GM12878 (cell line): ENCODE data around the gene KCNH6. TPM values are rescaled to one million over a fixed set of nuclear protein-coding genes. Genes with fewer than 3 reads are reported as not detected.

Experiments used
- ATAC-seq: fragments of 200-7000 bp; cut with Tn5 transposase; 3 replicates; pipeline ENCODE4 v1.9.1; 2020; ENCODE audit warnings: mild to moderate bottlenecking, moderate library complexity
- BruUV-seq: library from RNA; stranded (reverse); fragments of 400-500 nt; replicated peaks from 2 replicates; lab custom pipeline; 2021; lab: Mats Ljungman, UMichigan
- CTCF ChIA-PET: fragments of 300-600 bp; sonication (Branson Sonifier 250); formaldehyde crosslinking; extraction: SDS; loops from one replicate; lab custom pipeline; 2021; ENCODE audit warnings: inconsistent platforms; lab: Yijun Ruan, JAX
- POLR2A ChIA-PET: fragments of 350-600 bp; formaldehyde crosslinking; extraction: SDS; loops from one replicate; lab custom pipeline; 2021; ENCODE audit warnings: inconsistent platforms; lab: Charles Lee
- RAD21 ChIA-PET: fragments of 300-600 bp; sonication (Branson Sonifier 250); formaldehyde crosslinking; loops from one replicate; lab custom pipeline; 2023; ENCODE audit warnings: antibody characterized with exemption; ENCODE audit not compliant: unreplicated experiment; lab: Charles Lee
- SMC1A ChIA-PET: fragments of 300-600 bp; sonication (Branson Sonifier 250); formaldehyde crosslinking; loops from one replicate; lab custom pipeline; 2023; ENCODE audit not compliant: unreplicated experiment, uncharacterized antibody; lab: Charles Lee
- DNase-seq: peaks from one replicate; pipeline ENCODE4 v3.0.0-alpha.2; 2011; ENCODE audit warnings: low read depth, low spot score
- FAIRE-seq: peaks from 3 replicates; lab custom pipeline; 2011; peaks lifted over from hg19 to GRCh38; lab: Jason Lieb, UNC
- H2AFZ ChIP-seq: 2 replicates; pipeline ENCODE4 v1.6.0; 2011; ENCODE audit warnings: low read depth, low read length, control low read depth; ENCODE audit not compliant: control insufficient read depth
- H3K27ac ChIP-seq: 2 replicates; pipeline ENCODE4 v1.5.1; 2011; ENCODE audit warnings: control low read depth; ENCODE audit not compliant: control insufficient read depth, insufficient read depth
- H3K27me3 ChIP-seq, 2 experiments: replicated peaks in 1 of 2; 2 replicates each; pipeline versions ENCODE4 v1.6.0 to v1.6.1; 2011; ENCODE audit warnings: low read length in 1 of 2; ENCODE audit not compliant: control insufficient read depth in 2 of 2, insufficient read depth in 2 of 2
- H3K36me3 ChIP-seq, 2 experiments: 2 replicates each; pipeline ENCODE4 v1.5.1; 2011; ENCODE audit warnings: low read length in 1 of 2; ENCODE audit not compliant: control insufficient read depth in 2 of 2, insufficient read depth in 2 of 2
- H3K4me1 ChIP-seq: 2 replicates; pipeline ENCODE4 v1.6.1; 2011; ENCODE audit warnings: mild to moderate bottlenecking, low read length, moderate library complexity, mixed read lengths; ENCODE audit not compliant: control insufficient read depth, insufficient read depth
- H3K4me2 ChIP-seq: 2 replicates; pipeline ENCODE4 v1.6.0; 2011; ENCODE audit warnings: control low read depth; ENCODE audit not compliant: control insufficient read depth, insufficient read depth
- H3K4me3 ChIP-seq: fragments of 200-600 bp; sonication (generic); 2 replicates; pipeline ENCODE4 v1.5.1; 2016
- H3K79me2 ChIP-seq: 2 replicates; pipeline ENCODE4 v1.6.0; 2011; ENCODE audit warnings: low read length; ENCODE audit not compliant: control insufficient read depth, insufficient read depth
- H3K9ac ChIP-seq: 2 replicates; pipeline ENCODE4 v1.8.0; 2011; ENCODE audit warnings: low read length, control low read depth, mixed read lengths; ENCODE audit not compliant: control insufficient read depth, insufficient read depth
- H3K9me3 ChIP-seq: replicated peaks from 3 replicates; pipeline ENCODE4 v1.5.1; 2011; ENCODE audit warnings: mild to moderate bottlenecking, low read length; ENCODE audit not compliant: control insufficient read depth, insufficient read depth
- H4K20me1 ChIP-seq: 2 replicates; pipeline ENCODE4 v1.6.0; 2011; ENCODE audit not compliant: control insufficient read depth, insufficient read depth
- BCLAF1 ChIP-seq: fragments of 450-650 bp; IDR thresholded peaks from 2 replicates; pipeline ENCODE4 v1.6.1; 2017; ENCODE audit warnings: antibody characterized with exemption, mild to moderate bottlenecking, moderate library complexity
- CREM ChIP-seq: IDR thresholded peaks from 2 replicates; pipeline ENCODE4 v1.6.1; 2014; ENCODE audit warnings: antibody characterized with exemption, low read depth
- GABPA ChIP-seq: IDR thresholded peaks from 2 replicates; pipeline ENCODE4 v1.6.1; 2014; ENCODE audit warnings: antibody characterized with exemption, low read depth, mild to moderate bottlenecking, inconsistent platforms
- IKZF1 ChIP-seq: fragments of 450-650 bp; conservative IDR thresholded peaks from 2 replicates; pipeline ENCODE4 v1.6.1; 2017; ENCODE audit warnings: antibody characterized with exemption, mild to moderate bottlenecking
- KAT2A ChIP-seq: conservative IDR thresholded peaks from 2 replicates; pipeline ENCODE4 v1.6.1; 2011; ENCODE audit warnings: low read depth, low read length; ENCODE audit not compliant: control insufficient read depth
- MYC ChIP-seq: IDR thresholded peaks from 2 replicates; pipeline ENCODE4 v1.6.1; 2011; ENCODE audit warnings: mild to moderate bottlenecking, low read length, moderate library complexity, inconsistent platforms; ENCODE audit not compliant: insufficient read depth, insufficient replicate concordance, insufficient read length, severe bottlenecking
- NFXL1 ChIP-seq: fragments of 450-650 bp; IDR thresholded peaks from 2 replicates; pipeline ENCODE4 v1.6.1; 2017; ENCODE audit warnings: antibody characterized with exemption, mild to moderate bottlenecking, borderline replicate concordance
- RCOR1 ChIP-seq: conservative IDR thresholded peaks from 2 replicates; pipeline ENCODE4 v1.6.1; 2012; ENCODE audit warnings: low read depth, low read length, improper control_type of control experiment
- RELA ChIP-seq: fragments of 450-650 bp; IDR thresholded peaks from 2 replicates; pipeline ENCODE4 v1.8.0; 2014; ENCODE audit warnings: borderline replicate concordance; ENCODE audit not compliant: partially characterized antibody
- SMAD1 ChIP-seq: fragments of 450-650 bp; IDR thresholded peaks from 2 replicates; pipeline ENCODE4 v1.6.1; 2018; ENCODE audit warnings: mild to moderate bottlenecking, low read depth; ENCODE audit not compliant: partially characterized antibody
- SUPT20H ChIP-seq: IDR thresholded peaks from 2 replicates; pipeline ENCODE4 v1.6.1; 2011; ENCODE audit warnings: low read depth, mild to moderate bottlenecking, low read length, moderate library complexity, borderline replicate concordance; ENCODE audit not compliant: control insufficient read depth
- TCF12 ChIP-seq: IDR thresholded peaks from 2 replicates; pipeline ENCODE4 v1.6.1; 2011; ENCODE audit warnings: low read depth, mild to moderate bottlenecking, low read length
- ZBTB40 ChIP-seq: fragments of 450-650 bp; IDR thresholded peaks from 2 replicates; pipeline ENCODE4 v1.6.1; 2016; ENCODE audit warnings: mild to moderate bottlenecking, moderate library complexity, borderline replicate concordance
- WGBS: methylation state at CpG from one replicate; pipeline ENCODE4 v1.1.6; 2016; ENCODE audit warnings: low lambda C conversion rate; ENCODE audit not compliant: insufficient replicate concordance, insufficient coverage; ENCODE audit errors: missing lambda C conversion rate; 5-methylcytosine and 5-hydroxymethylcytosine counted together
- in situ Hi-C: fragments of 300-500 bp; cut with MboI; formaldehyde crosslinking; loops from 9 replicates; pipeline ENCODE4 v1.14.3; 2018; ENCODE audit warnings: mixed read lengths
- intact Hi-C: fragments of 100-400 bp; cut with micrococcal nuclease; formaldehyde crosslinking; loops from one replicate; pipeline ENCODE4 v1.14.2; 2022; ENCODE audit not compliant: unreplicated experiment
- polyA plus RNA-seq, 11 experiments: library from polyadenylated mRNA; depleted of rRNA in 4 of 11; unstranded in 6 of 11; stranded (reverse) in 5 of 11; fragments of >200 nt; fragmentation: Nextera tagmentation in 4 of 11; fragmentation: Illumina TruSeq in 1 of 11; extraction: Ambion mirVana in 4 of 11; extraction: Trizol in 1 of 11; gene quantifications; 1 replicate in 1 of 11; 2 replicates in 10 of 11; pipeline versions ENCODE4 v1.2.1 to v1.2.3, GENCODE V29; 2011 to 2016; ENCODE audit warnings: inconsistent platforms in 2 of 11, missing spikeins in 2 of 11, low read depth in 1 of 11
- total RNA-seq, 4 experiments: library from RNA; depleted of rRNA in 3 of 4; stranded (reverse); fragments of >200 nt in 3 of 4; fragmentation: Illumina TruSeq in 1 of 4; extraction: Trizol in 1 of 4; gene quantifications; 2 replicates each; pipeline versions ENCODE4 v1.2.1 to v1.2.3, GENCODE V29; 2013 to 2021
- TF ChIP-seq, protein P1 (sequence below): fragments of 450-650 bp; IDR thresholded peaks from 2 replicates; pipeline ENCODE4 v1.6.1; 2016; ENCODE audit warnings: mild to moderate bottlenecking

KCNH6 gene
- total and polyA plus RNA-seq, 10 of the 15 experiments (the other 5 are each of a cell fraction or from before 2014, with no cell fraction given): not detected

- no peak overlapping the region for H3K9ac ChIP-seq
- in situ Hi-C loops (no loop called here), intact Hi-C loops (no loop called here)
- no peak overlapping the region for H3K4me2 ChIP-seq
- no peaks in the 10 kb centered on the region for H3K9me3 ChIP-seq
- no peaks in the 10 kb centered on the region for H3K36me3 ChIP-seq
- BruUV-seq: no TSS peak
- CTCF ChIA-PET: no interaction called here
- POLR2A ChIA-PET: no interaction called here
- no peak for TF ChIP-seq IKZF1
- no peak for TF ChIP-seq MYC
- TF ChIP-seq RCOR1: no peak
- TF ChIP-seq KAT2A: no peak
- TF ChIP-seq, protein P1, sequence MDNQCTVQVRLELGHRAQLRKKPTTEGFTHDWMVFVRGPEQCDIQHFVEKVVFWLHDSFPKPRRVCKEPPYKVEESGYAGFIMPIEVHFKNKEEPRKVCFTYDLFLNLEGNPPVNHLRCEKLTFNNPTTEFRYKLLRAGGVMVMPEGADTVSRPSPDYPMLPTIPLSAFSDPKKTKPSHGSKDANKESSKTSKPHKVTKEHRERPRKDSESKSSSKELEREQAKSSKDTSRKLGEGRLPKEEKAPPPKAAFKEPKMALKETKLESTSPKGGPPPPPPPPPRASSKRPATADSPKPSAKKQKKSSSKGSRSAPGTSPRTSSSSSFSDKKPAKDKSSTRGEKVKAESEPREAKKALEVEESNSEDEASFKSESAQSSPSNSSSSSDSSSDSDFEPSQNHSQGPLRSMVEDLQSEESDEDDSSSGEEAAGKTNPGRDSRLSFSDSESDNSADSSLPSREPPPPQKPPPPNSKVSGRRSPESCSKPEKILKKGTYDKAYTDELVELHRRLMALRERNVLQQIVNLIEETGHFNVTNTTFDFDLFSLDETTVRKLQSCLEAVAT: no peak
- TF ChIP-seq SMAD1: no peak
- no peak for TF ChIP-seq ZBTB40
- TF ChIP-seq RELA: no peak
- TF ChIP-seq TCF12: no peak
- TF ChIP-seq NFXL1: no peak
- no peak for TF ChIP-seq SUPT20H
- no peak for TF ChIP-seq GABPA
- TF ChIP-seq BCLAF1: no peak
- TF ChIP-seq CREM: no peak
- DNase-seq: no peak
- no peak for ATAC-seq
- FAIRE-seq: no peak
- H4K20me1 ChIP-seq: no peaks in the 10 kb centered on the region
- no peaks in the 10 kb centered on the region for H3K4me1 ChIP-seq
- SMC1A ChIA-PET: no interaction called here
- H3K27ac ChIP-seq: no peak overlapping the region
- H2AFZ ChIP-seq: no peak overlapping the region
- RAD21 ChIA-PET: no interaction called here
- peaks cover 0 to 9% of the 10 kb centered on the region in 2 experiments; a peak in 3 of 4 replicates for H3K27me3 ChIP-seq
- WGBS: 53% methylated on average over 4 of the region's 4 CpGs
- no peaks in the 10 kb centered on the region for H3K79me2 ChIP-seq
- H3K4me3 ChIP-seq: no peak overlapping the region
Measured at GRCh38 chr17:63540590-63540989, 17.4 kb downstream of the KCNH6 start.
